GM18873 (cell line): ENCODE measurements around the gene RBKS.
"Not testable (repeated sequence)": the region's sequence is repeated elsewhere in the genome, so short reads cannot be mapped to it uniquely, and the experiment has no call there.

ENCODE experiments used
- ATAC-seq: cut with Tn5 transposase; IDR thresholded peaks from one replicate; pipeline ENCODE4 v1.9.1; 2021; ENCODE audit warnings: mild to moderate bottlenecking, moderate library complexity, moderate number of reproducible peaks; ENCODE audit not compliant: unreplicated experiment, low FRiP score

The RBKS gene

DNA sequence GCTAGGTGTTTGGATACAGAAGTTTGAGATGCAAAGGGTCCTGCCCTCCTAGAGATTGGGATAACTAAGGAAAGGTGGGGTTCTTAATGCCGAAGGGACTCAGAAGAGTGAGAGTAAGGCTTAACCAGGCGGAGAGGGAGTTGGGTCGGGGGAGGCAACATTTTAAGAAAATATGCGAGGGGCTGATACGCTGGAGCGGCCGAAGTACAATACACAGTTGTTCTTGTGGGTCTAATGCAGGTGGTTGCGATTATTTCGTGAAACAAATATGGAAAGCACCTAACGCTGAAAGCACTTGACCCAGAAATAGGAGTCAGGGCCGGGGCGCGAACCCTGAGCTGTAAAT is 119.0 kb downstream of the RBKS start:
- ATAC-seq = peak; percentile 15

DNA sequence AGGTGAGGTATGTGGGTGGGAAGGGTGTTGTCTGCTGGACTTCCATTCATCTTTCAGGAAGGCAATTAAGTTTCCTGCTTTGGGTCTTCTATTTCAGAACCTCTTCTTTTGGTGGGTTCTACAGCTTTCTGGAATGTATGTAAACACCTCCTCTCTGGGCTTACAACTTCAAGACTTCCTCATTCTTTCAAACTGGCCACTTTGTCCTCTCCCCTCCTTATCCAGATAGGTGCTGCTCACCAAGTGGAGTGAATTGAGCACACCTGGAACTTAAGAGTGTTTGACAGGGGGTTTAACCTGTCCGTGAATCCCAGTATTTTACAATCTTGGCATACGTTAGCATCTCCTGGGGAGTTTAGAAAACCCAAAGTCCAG is 123.9 kb downstream of the RBKS start:
- ATAC-seq = no peak

DNA sequence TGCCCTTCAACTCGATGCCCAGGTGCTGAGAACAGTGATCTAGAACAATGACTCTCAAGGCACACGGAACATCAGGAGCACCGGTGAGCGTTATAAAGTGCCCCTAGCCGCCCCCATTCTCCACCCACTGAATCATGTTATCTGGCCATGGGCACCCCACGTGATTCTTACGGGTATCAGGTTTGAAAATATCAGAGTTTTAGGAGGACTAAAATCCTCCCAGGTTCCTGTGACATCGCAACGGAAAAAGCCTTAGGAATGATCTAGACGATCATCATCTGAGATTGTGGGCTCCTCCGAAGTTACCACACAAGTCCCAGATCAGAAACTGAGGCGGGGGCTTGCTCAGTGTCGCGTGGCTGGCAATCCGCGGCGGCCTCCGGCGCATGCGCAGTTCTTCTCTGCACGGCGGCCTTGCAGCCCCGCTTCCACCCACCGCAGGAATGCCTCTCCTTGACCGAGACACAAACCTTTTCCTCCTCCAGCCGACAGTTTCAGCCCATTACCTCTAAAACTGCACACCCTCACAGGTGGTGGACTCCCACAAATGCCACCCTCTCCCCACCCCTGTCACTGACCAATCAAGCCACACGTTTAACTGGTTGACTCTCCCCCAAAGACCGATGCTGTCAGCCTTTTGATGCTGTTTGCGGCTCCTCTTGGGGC is 124.4 kb downstream of the RBKS start:
- no peak for ATAC-seq

DNA sequence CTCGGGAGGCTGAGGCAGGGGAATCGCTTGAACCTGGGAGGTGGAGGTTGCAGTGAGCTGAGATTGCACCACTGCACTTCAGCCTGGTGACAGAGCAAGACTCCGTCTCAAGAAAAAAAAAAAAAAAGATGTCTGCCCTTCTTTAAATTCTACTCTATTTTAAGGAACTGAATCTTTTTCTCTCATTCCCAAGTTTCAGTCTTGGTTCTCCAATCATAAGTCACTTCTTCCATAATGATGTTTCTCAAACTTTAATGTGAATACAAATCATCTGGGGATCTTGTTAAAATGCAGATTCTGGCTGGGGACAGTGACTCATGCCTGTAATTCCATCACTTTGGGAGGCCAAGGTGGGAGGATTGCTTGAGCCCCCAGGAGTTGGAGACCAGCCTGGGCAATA is 125.7 kb downstream of the RBKS start:
- not testable (repeated sequence) for ATAC-seq

DNA sequence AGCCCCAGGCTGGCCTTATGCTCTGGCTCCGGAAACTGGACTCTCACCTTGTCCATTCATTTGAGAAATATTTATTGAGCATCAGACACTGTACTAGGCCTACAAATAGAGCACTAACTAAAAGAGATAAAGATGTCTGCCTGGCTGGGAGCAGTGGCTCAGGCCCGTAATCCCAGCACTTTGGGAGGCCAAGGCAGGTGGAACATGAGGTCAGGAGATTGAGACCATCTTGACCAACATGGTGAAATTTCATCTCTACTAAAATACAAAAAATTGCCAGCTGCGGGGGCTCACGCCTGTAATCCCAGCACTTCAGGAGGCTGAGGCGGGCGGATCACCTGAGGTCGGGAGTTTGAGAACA is 126.3 kb downstream of the RBKS start:
- ATAC-seq = no peak

DNA sequence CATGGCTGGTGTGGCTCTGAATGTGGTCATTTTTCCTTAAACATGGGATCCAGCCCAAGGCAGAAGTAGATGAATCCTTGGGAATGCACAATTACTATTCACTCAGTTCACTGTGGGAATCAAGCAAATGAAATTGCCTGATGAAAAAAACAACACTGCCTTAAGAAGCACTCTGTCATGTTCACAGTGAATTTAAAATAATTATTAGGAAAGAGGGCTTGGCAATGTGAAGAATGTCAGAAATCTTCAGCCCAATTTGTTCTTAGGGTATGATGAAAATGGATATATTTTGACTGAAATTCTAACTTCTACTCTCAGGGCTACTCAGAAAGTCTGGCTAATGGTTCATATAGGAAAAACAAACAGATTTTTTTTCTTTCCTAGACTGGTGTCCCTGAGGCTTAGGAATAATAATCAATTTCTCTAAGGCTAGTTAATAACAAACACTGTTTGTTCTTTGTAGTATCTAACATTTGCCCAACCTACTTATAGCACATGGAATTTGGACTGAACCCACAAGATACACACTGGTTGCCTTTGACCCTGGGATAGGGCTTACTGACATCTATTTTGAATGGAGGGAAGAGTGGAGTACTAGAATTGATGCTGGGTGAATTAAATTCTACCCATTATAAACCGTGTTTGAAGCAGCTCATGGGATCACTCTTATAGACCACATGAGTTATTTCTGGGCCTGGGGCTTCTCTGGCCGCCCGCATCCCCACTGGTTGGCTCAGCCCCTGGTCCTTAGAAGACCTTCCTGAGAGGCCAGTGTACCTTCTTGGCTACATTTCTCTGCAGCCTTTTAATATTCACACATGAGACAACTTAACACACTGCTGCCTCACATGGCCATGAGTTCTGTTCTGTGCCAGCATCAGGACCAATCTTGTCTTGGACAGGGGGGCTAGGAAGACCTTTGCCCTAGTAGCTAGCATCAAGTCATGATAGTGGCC is 127.0 kb downstream of the RBKS start:
- ATAC-seq = no peak

DNA sequence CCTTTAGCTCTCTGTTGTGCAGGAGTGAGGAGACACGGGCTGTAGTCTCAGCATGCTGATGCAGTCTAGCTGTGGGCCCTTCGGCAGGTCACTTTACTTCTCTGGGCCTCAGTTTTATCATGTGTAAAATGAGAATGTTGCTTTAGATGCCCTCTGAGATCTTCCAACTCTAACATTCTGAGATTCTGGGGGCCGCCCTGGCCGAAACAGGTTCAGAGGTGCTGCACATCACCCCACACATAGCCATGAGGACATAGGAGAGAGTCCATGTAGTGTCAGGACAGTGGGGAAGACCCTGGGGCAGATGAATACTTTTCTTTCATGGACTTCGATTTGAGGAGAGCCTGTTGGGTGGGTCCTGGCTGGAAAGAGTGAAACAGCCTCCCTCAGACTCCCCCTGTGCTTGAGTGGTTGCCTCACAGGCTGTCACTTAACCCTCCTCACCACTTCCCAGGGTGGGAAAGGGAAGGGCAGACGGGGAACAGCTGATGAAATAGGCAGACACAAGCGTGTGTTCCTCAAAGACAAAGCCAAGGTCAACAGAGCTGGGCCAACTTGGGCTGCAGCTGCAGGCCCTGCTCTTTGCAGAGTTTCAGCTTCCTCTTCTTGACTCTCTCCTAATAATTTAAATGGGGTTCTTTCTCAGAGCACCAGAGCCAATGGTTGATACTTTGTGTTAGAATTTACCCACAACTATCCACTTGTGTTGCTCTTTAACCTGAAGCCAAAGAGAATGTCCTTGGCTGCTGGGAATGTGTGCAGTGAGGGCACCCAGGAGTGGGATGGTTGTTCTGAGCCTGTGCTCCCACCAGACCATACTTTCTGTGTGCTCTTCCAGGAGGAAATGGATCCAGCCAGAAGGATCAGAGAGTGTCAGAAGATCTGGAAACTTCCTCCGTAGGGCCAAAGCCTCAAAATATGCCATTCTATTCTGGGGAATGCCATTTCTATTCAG is 133.4 kb downstream of the RBKS start:
- no peak for ATAC-seq

DNA sequence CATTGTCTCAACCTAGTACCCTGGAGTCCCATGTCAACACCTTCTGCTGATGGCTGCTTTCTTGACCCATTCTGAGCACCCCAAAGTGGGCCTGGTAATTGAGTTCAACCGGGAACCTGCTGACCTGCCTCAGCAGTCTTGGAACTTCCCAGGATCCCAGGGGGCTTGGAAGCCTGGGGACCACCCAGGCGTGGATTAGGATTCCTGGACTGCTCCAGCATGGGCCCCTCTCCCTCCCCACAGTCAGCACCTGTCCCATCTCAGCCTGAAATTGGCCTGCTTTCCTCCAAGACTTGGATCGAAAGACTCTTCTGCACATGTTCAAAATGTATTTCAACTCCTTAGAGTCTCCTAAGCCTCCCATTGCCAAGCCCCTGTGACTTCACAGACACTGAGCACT is 134.1 kb downstream of the RBKS start:
- ATAC-seq = no peak

DNA sequence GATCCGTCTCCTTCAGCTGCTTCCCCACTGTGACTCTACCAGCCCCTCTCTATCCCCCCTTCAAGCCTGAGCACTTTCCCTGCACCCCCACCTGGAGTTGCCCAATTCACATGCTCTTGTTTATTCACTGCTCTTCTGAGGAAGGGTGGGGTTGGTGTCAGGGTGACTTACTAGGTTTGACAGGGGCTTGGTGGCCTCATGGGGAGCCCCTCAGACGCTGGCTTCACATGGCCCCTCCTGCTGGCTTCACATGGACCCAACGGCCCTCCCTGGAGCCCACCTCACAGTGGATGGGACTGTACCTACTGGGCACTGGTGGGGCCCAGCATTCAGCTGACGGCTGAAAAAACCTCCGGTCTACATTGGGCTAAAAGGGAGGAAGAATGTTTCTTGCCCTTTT is 135.4 kb downstream of the RBKS start:
- ATAC-seq = no peak

DNA sequence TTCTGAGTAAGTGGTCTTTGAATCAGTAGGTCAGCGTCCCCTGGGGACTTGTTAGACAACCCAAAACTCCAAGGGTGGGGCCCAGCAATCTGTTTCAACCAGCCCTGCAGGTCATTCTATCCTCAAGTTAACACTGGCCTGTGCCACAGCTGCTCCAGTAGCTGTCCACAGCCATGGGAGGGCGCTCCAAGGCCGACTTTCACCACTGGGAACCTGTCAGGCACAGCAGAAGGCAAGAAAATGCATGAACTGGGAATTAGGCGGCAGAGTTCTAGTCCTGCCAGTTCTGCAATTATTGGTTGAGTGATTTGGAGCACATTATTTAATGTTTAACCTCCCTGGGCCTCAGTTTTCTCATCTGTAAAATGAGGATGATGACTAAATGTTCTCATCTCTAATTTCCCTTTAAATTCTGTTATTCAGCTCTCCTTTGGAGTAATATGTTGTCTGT is 136.0 kb downstream of the RBKS start:
- no peak for ATAC-seq

DNA sequence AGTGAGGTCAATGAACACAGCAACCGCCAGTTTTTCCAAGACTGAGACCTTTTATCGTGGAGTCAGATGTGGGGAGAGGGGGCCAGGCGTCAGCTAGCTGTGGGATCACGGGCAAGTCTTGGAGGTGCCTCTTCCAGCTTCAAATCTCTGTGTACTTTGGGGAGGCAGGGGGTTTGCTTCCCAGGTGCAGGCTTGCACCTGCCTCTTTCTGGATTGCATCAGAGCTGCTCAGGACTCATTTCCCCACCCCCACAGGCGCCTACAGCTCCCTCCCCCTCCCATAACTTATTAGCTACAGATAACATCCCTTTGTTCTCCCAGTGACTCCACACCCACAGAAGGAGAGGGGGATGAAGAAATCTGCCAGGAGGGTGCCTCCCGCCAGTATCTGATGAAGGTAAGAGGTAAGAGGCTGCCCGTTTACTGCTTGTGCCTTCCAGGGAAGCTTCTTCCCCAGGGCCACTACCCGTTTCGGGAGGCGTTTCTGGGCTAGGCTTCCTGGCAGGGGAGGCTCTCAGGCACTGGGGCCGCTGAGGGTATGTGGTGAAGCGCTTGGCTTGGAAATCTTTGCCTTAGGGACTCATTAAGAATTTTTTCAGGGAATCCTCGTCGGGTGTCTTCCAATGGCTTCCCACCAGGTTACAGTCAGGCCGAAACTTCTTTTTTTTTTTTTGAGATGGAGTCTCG is 137.5 kb downstream of the RBKS start:
- ATAC-seq = no peak

DNA sequence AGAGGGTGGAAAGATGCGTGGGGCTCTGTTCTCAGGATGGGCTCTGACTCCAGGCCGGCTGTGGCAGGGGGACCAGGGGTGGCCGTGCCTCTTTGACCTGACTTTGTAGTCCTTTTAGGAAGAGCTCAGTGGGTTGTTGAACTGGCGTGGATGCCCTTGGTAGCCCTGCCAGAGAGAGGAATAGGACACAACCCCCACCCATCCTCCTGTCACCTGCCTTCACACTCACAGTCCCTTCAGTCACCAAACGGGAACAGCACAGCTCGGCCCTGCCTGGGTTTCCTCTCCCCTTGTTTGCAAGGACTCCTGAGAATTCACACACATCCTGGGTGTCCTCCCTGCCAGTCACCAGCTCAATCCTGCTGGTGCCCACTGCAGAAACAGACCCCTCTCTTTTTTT is 138.8 kb downstream of the RBKS start:
- no peak for ATAC-seq

DNA sequence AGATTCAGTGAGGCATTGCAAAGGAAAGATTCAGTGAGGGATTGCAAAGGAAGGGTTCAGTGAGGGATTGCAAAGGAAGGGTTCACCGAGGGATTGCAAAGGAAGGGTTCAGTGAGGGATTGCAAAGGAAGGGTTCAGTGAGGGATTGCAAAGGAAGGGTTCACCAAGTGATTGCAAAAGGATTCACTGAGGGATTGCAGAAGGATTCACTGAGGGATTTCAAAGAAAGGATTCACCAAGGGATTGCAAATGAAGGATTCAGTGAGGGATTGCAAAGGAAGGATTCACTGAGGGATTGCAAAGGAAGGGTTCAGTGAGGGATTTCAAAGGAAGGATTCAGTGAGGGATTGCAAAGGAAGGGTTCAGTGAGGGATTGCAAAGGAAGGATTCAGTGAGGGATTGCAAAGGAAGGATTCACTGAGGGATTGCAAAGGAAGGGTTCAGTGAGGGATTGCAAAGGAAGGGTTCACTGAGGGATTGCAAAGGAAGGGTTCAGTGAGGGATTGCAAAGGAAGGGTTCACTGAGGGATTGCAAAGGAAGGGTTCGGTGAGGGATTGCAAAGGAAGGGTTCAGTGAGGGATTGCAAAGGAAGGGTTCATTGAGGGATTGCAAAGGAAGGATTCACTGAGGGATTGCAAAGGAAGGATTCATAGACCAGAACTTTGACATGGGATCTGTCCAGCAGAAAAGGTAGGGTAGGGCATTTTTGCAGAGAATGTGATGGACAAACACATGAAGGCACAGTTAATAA is 141.2 kb downstream of the RBKS start:
- not testable (repeated sequence) for ATAC-seq

DNA sequence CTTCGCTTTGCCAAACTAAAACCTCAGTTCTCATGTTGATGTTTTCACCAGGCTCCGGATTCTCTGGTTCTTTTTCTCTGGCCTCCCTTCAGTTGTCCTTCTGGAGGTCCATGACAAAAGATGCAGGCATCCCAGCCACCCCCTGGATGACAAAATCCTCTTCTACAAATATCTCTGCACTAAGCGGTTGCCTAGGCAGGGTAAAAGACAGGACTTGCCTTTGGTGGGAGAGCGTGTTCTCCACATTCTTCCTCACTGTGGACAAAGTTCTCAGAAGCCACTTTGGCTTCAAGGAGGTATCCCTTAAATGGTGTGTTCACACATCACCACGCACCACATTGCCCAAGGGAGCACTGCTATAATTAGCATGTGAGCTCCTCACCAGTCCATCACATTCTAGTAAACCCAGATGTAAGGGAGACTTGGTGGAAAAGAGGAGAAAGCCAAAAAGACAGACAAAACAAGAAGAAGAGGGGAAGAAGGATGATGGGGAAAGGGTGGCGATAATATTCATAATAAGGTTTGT is 142.3 kb downstream of the RBKS start:
- ATAC-seq = no peak

DNA sequence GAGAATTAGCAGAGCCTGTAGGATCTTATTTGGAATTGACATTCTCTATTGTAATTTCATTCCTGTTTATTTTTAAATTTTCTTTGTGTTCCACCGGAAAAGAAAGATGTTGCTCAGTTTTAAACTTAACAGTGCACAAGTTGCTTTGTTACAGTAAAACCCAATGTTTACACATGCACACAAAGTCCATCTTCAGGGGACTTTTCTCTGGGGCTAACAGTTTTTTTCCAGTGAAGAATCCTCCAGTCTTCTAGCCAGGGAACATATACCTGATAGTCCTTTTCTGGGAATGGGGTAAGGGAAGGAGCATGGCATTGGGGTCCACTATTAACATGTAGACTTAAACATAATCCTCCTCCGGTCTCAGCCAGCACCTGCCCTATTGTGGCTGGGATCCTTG is 143.9 kb downstream of the RBKS start:
- no peak for ATAC-seq

DNA sequence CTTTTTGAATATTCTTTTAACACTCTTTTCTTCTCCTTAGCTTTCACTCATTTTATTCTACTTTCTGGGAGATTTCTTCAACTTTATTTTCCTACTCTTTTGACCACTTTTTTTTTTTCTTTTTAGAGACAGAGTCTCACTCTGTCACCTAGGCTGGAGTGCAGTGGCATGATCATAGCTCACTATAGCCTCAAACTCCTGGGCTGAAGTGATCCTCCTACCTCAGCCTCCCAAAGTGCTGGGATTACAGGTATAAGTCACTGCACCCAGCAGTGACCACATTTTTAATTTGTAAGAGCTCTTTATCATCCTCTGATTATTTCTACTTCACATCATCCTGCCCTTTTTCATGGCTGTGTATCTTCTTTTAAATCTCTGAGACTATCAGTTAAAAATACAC is 144.7 kb downstream of the RBKS start:
- not testable (repeated sequence) for ATAC-seq

DNA sequence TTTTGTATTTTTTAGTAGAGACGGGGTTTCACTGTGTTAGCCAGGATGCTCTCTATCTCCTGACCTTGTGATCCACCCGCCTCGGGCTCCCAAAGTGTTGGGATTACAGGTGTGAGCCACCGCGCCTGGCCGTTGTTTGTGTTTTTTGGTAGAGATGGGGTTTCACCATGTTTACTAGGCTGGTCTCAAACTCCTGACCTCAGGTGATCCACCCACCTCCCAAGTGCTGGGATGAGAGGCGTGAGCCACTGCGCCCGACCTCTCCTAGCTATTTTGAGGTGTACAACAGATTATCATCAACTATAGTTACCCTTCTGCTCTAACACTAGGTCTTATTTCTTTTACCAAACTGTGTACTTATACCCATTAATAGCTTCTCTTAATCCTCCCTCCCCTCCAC is 147.6 kb downstream of the RBKS start:
- ATAC-seq = no peak

DNA sequence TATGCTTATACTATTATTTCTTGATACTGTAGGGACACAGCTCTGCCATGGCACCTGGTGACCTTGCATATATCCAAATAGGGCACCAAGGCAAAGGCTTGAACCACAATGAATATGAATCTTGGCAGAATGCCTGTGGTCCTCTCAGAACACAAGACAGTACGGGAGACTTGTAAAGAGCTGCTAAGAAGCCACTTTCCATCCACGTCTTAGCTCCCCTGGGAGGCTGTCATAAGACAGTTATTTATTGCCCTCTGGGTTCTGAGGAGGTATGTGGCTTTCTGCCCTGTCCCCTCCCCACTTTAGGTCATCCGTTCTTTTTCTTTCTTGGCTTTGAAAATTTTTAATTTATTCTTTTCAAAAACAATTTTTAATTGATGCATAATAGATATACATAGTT is 148.5 kb downstream of the RBKS start:
- ATAC-seq = no peak

DNA sequence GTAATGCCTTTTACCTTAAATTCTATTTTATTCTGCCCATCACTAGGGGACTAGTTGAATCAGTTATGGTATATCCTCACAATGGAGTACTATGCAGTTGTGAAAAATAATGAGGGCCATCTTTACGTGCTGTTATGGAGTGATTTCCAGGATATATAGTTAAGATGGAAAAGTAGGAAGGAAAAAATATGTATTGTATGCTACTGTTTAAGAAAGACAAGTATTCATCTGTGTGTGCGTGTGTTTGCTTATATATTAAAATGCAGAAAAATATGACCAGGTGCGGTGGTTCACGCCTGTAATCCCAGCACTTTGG is 151.2 kb downstream of the RBKS start:
- ATAC-seq = no peak
